H1 (cell line): ENCODE data around the gene MGST2. TPM values are rescaled to one million over a fixed set of nuclear protein-coding genes. Genes with fewer than 3 reads are reported as not detected.
A peak's percentile ranks its signal among the peaks of the same experiment; 100 is the strongest.

Experiments used
- CTCF ChIA-PET: fragments of 300-600 bp; sonication (Branson Sonifier 250); formaldehyde crosslinking; loops from one replicate; lab custom pipeline; 2021; ENCODE audit not compliant: partially characterized antibody; lab: Charles Lee
- POLR2A ChIA-PET: fragments of 300-600 bp; sonication (Branson Sonifier 250); formaldehyde crosslinking; loops from one replicate; lab custom pipeline; 2021; ENCODE audit warnings: inconsistent platforms; ENCODE audit not compliant: partially characterized antibody; lab: Charles Lee
- DNase-seq, 2 experiments: peaks; one replicate each; pipeline versions ENCODE4 v3.0.0 to v3.0.0-alpha.2; 2010 to 2022; ENCODE audit warnings: low spot score in 2 of 2, low read depth in 1 of 2, mixed read lengths in 1 of 2
- FAIRE-seq: peaks from 2 replicates; lab custom pipeline; 2011; peaks lifted over from hg19 to GRCh38; lab: Jason Lieb, UNC
- H2AFZ ChIP-seq: 2 replicates; pipeline ENCODE4 v1.8.1; 2012; ENCODE audit warnings: low read length, inconsistent platforms
- H2AK5ac ChIP-seq: 2 replicates; pipeline ENCODE4 v1.6.1; 2013; ENCODE audit warnings: low read depth, low read length
- H2BK120ac ChIP-seq: replicated peaks from 2 replicates; pipeline ENCODE3; 2013; ENCODE audit warnings: low read depth, low read length, inconsistent platforms
- H2BK12ac ChIP-seq: 2 replicates; pipeline ENCODE4 v1.6.1; 2013; ENCODE audit warnings: low read depth, low read length
- H2BK15ac ChIP-seq: 2 replicates; pipeline ENCODE4 v1.6.1; 2013; ENCODE audit warnings: low read length
- H2BK20ac ChIP-seq: 2 replicates; pipeline ENCODE4 v1.6.1; 2013; ENCODE audit warnings: low read length
- H2BK5ac ChIP-seq: 2 replicates; pipeline ENCODE4 v1.6.1; 2013; ENCODE audit warnings: low read depth, low read length
- H3K14ac ChIP-seq: 2 replicates; pipeline ENCODE4 v1.6.1; 2013; ENCODE audit warnings: inconsistent platforms; ENCODE audit not compliant: insufficient read length
- H3K18ac ChIP-seq: 2 replicates; pipeline ENCODE4 v1.6.1; 2013; ENCODE audit warnings: low read length; ENCODE audit errors: extremely low read depth
- H3K23ac ChIP-seq: 2 replicates; pipeline ENCODE4 v1.6.1; 2013; ENCODE audit warnings: inconsistent platforms; ENCODE audit not compliant: insufficient read length
- H3K23me2 ChIP-seq: 2 replicates; pipeline ENCODE4 v1.6.1; 2013; ENCODE audit warnings: low read depth, low read length
- H3K27ac ChIP-seq: 2 replicates; pipeline ENCODE4 v1.6.1; 2011; ENCODE audit warnings: low read depth, low read length, inconsistent platforms
- H3K27me3 ChIP-seq, 4 experiments: replicated peaks in 1 of 4; 1 replicate in 1 of 4; 2 replicates in 3 of 4; pipeline versions ENCODE4 v1.6.1 to v1.8.1; 2011 to 2013; ENCODE audit warnings: low read length in 3 of 4, mild to moderate bottlenecking in 3 of 4, inconsistent platforms in 2 of 4, mixed read lengths in 2 of 4, moderate library complexity in 1 of 4; ENCODE audit not compliant: control insufficient read depth in 3 of 4, insufficient read depth in 3 of 4; ENCODE audit errors: extremely low read depth in 1 of 4
- H3K36me3 ChIP-seq, 4 experiments: 2 replicates each; pipeline versions ENCODE4 v1.6.1 to v1.8.1; 2011 to 2013; ENCODE audit warnings: mild to moderate bottlenecking in 4 of 4, low read length in 3 of 4, moderate library complexity in 2 of 4, control low read depth in 1 of 4, inconsistent platforms in 1 of 4; ENCODE audit not compliant: insufficient read depth in 4 of 4, control insufficient read depth in 2 of 4
- H3K4ac ChIP-seq: replicated peaks from 2 replicates; pipeline ENCODE3; 2013; ENCODE audit warnings: low read length, low read depth, mixed read lengths, inconsistent platforms; ENCODE audit not compliant: insufficient read length
- H3K4me1 ChIP-seq, 4 experiments: replicated peaks in 1 of 4; 1 replicate in 1 of 4; 2 replicates in 3 of 4; pipeline versions ENCODE4 v1.6.1 to v1.8.1; 2011 to 2013; ENCODE audit warnings: low read length in 3 of 4, inconsistent platforms in 2 of 4, mixed read lengths in 1 of 4; ENCODE audit not compliant: insufficient read depth in 4 of 4, control insufficient read depth in 3 of 4
- H3K4me2 ChIP-seq, 2 experiments: 2 replicates each; pipeline versions ENCODE4 v1.6.1 to v1.8.1; 2011 to 2013; ENCODE audit warnings: low read depth in 2 of 2, low read length in 2 of 2, control low read depth in 1 of 2, inconsistent platforms in 1 of 2, mild to moderate bottlenecking in 1 of 2; ENCODE audit not compliant: insufficient read depth in 1 of 2
- H3K4me3 ChIP-seq, 4 experiments: fragments of 200-600, 300-600 bp in 1 of 4; sonication (generic), shearing (Covaris generic), sonication (Bioruptor Twin) in 1 of 4; 2 replicates each; pipeline versions ENCODE4 v1.5.1 to v1.8.1; 2011 to 2016; ENCODE audit warnings: low read length in 4 of 4, low read depth in 3 of 4, control low read depth in 2 of 4, inconsistent platforms in 2 of 4, mild to moderate bottlenecking in 2 of 4, mixed read lengths in 1 of 4, moderate library complexity in 1 of 4; ENCODE audit not compliant: insufficient read depth in 2 of 4; ENCODE audit errors: extremely low read depth in 1 of 4
- H3K56ac ChIP-seq: replicated peaks from 2 replicates; pipeline ENCODE3; 2013; ENCODE audit warnings: low read depth, mild to moderate bottlenecking, mixed read lengths, low read length, inconsistent platforms; ENCODE audit not compliant: insufficient read length
- H3K79me1 ChIP-seq: 2 replicates; pipeline ENCODE4 v1.6.1; 2013; ENCODE audit warnings: low read depth, low read length, control low read depth
- H3K79me2 ChIP-seq, 2 experiments: 2 replicates each; pipeline versions ENCODE4 v1.6.1 to v1.8.1; 2012 to 2013; ENCODE audit warnings: low read length in 2 of 2, mild to moderate bottlenecking in 2 of 2, inconsistent platforms in 1 of 2; ENCODE audit not compliant: insufficient read depth in 2 of 2, control insufficient read depth in 1 of 2
- H3K9ac ChIP-seq, 4 experiments: replicated peaks in 1 of 4; 1 replicate in 1 of 4; 2 replicates in 3 of 4; pipeline versions ENCODE4 v1.6.1 to v1.8.1; 2011 to 2013; ENCODE audit warnings: low read depth in 3 of 4, low read length in 3 of 4, control low read depth in 2 of 4, mild to moderate bottlenecking in 2 of 4, moderate library complexity in 2 of 4, inconsistent platforms in 1 of 4; ENCODE audit errors: extremely low read depth in 1 of 4
- H3K9me3 ChIP-seq, 2 experiments: 2 replicates each; pipeline versions ENCODE4 v1.6.1 to v1.8.1; 2012 to 2013; ENCODE audit warnings: mild to moderate bottlenecking in 2 of 2, moderate library complexity in 2 of 2, control low read depth in 1 of 2, inconsistent platforms in 1 of 2, low read depth in 1 of 2, low read length in 1 of 2, mixed read lengths in 1 of 2; ENCODE audit not compliant: insufficient read depth in 2 of 2
- H4K20me1 ChIP-seq, 2 experiments: replicated peaks in 1 of 2; 2 replicates each; pipeline versions ENCODE3 to v1.8.1; 2011 to 2013; ENCODE audit warnings: inconsistent platforms in 2 of 2, low read length in 2 of 2, mild to moderate bottlenecking in 1 of 2; ENCODE audit not compliant: insufficient read depth in 2 of 2, control insufficient read depth in 1 of 2
- H4K5ac ChIP-seq: 2 replicates; pipeline ENCODE4 v1.6.1; 2013; ENCODE audit warnings: low read length, low read depth, mixed read lengths, inconsistent platforms; ENCODE audit not compliant: insufficient read length
- H4K8ac ChIP-seq: 2 replicates; pipeline ENCODE4 v1.8.0; 2013; ENCODE audit warnings: mild to moderate bottlenecking, moderate library complexity, low read length, inconsistent platforms; ENCODE audit not compliant: insufficient read depth; ENCODE audit errors: extremely low read depth
- H4K91ac ChIP-seq: replicated peaks from 2 replicates; pipeline ENCODE3; 2013; ENCODE audit warnings: low read length, mixed read lengths, inconsistent platforms; ENCODE audit not compliant: insufficient read length
- CREB1 ChIP-seq: IDR thresholded peaks from 2 replicates; pipeline ENCODE4 v1.6.1; 2012; ENCODE audit warnings: inconsistent platforms
- EP300 ChIP-seq, 2 experiments: IDR thresholded peaks; 1 replicate in 1 of 2; 2 replicates in 1 of 2; pipeline ENCODE4 v1.6.1; 2011 to 2012; ENCODE audit warnings: low read depth in 2 of 2, low read length in 2 of 2, mild to moderate bottlenecking in 2 of 2, borderline replicate concordance in 1 of 2, inconsistent platforms in 1 of 2, moderate library complexity in 1 of 2
- EZH2 ChIP-seq: fragments of 200-600 bp; sonication (generic); IDR thresholded peaks from 2 replicates; pipeline ENCODE4 v1.7.1; 2012; ENCODE audit warnings: low read depth, mild to moderate bottlenecking, moderate library complexity, low read length, inconsistent platforms; ENCODE audit not compliant: severe bottlenecking
- PHF8 ChIP-seq: fragments of 200-600 bp; sonication (generic); conservative IDR thresholded peaks from 2 replicates; pipeline ENCODE4 v1.7.1; 2012; ENCODE audit warnings: low read depth, mild to moderate bottlenecking, inconsistent platforms, low read length, moderate library complexity
- POLR2AphosphoS5 ChIP-seq: IDR thresholded peaks from 2 replicates; pipeline ENCODE4 v1.6.1; 2011; ENCODE audit warnings: low read depth, low read length
- RAD21 ChIP-seq, 2 experiments: IDR thresholded peaks in 1 of 2; conservative IDR thresholded peaks in 1 of 2; 2 replicates each; pipeline ENCODE4 v1.6.1; 2011; ENCODE audit warnings: low read depth in 2 of 2, low read length in 2 of 2, improper control_type of control experiment in 1 of 2, inconsistent platforms in 1 of 2, mild to moderate bottlenecking in 1 of 2, moderate library complexity in 1 of 2
- SRF ChIP-seq: IDR thresholded peaks from 2 replicates; pipeline ENCODE4 v1.6.1; 2011; ENCODE audit warnings: mild to moderate bottlenecking, low read depth, low read length, moderate library complexity
- SUZ12 ChIP-seq: fragments of 200-600 bp; sonication (generic); IDR thresholded peaks from 2 replicates; pipeline ENCODE4 v1.6.1; 2012; ENCODE audit warnings: mild to moderate bottlenecking, inconsistent platforms, low read length, moderate library complexity, mixed read lengths
- TAF7 ChIP-seq: optimal IDR thresholded peaks from 2 replicates; pipeline ENCODE3; 2011; ENCODE audit warnings: low read depth, mild to moderate bottlenecking, inconsistent platforms, low read length, moderate library complexity, borderline replicate concordance
- TCF12 ChIP-seq: IDR thresholded peaks from 2 replicates; pipeline ENCODE4 v1.6.1; 2011; ENCODE audit warnings: low read depth, mild to moderate bottlenecking, low read length
- YY1 ChIP-seq: IDR thresholded peaks from 2 replicates; pipeline ENCODE4 v1.6.1; 2011; ENCODE audit warnings: low read depth, mild to moderate bottlenecking, low read length
- WGBS, 2 experiments: shearing (Covaris generic) in 1 of 2; methylation state at CpG; one replicate each; pipeline versions ENCODE4 v1.1.6 to v1.1.7; 2013 to 2015; ENCODE audit warnings: low lambda C conversion rate in 2 of 2, mixed read lengths in 2 of 2, inconsistent platforms in 1 of 2, low coverage in 1 of 2, missing lambda C conversion rate in 1 of 2; ENCODE audit not compliant: insufficient replicate concordance in 2 of 2, insufficient coverage in 1 of 2, insufficient read length in 1 of 2; ENCODE audit errors: extremely low coverage in 1 of 2, missing lambda C conversion rate in 1 of 2; 5-methylcytosine and 5-hydroxymethylcytosine counted together
- polyA plus RNA-seq, 7 experiments: library from polyadenylated mRNA; depleted of rRNA in 3 of 7; stranded (reverse) in 5 of 7; unstranded in 2 of 7; fragments of >200 nt in 5 of 7; fragments of 200-250 nt in 2 of 7; gene quantifications; 1 replicate in 5 of 7; 2 replicates in 1 of 7; 4 replicates in 1 of 7; pipeline versions ENCODE4 v1.2.1 to v1.2.3, GENCODE V29; 2011 to 2013; ENCODE audit warnings: missing spikeins in 2 of 7, mixed read lengths in 2 of 7
- total RNA-seq: library from RNA; stranded (reverse); fragmentation: NEBNext Ultra II Directional; extraction: Animal tissue kit (Norgen Biotek cat#: 25700); gene quantifications from 2 replicates; pipeline ENCODE4 v1.2.1, GENCODE V29; 2021

Gene MGST2
- total and polyA plus RNA-seq, 2 of the 8 experiments (the other 6 are each of a cell fraction or from before 2014, with no cell fraction given) = 8.0 to 13.6 TPM

- 84% methylated on average over 3 of the region's 3 CpGs; no CpG with 5 or more reads in 1 of the 2 experiments for WGBS, 2 experiments
- H3K4me2 ChIP-seq = no peak overlapping the region
- no peak overlapping the region for H3K27ac ChIP-seq
- H2BK20ac ChIP-seq = no peak overlapping the region
- no peaks in the 10 kb centered on the region for H3K36me3 ChIP-seq
- peaks cover 4 to 11% (median 6%) of the 10 kb centered on the region in 4 experiments; a peak in 6 of 7 replicates for H3K4me1 ChIP-seq
- no peak overlapping the region for H2BK15ac ChIP-seq
- H4K91ac ChIP-seq = no peak overlapping the region
- H3K27me3 ChIP-seq = no peaks in the 10 kb centered on the region; a peak in 1 of 7 replicates
- H3K14ac ChIP-seq = no peak overlapping the region
- DNase-seq (no peak), FAIRE-seq (no peak)
- H2AK5ac ChIP-seq = no peak overlapping the region
- H3K79me1 ChIP-seq = no peaks in the 10 kb centered on the region
- H3K56ac ChIP-seq = no peak overlapping the region
- no peak overlapping the region for H2BK120ac ChIP-seq
- H2AFZ ChIP-seq = no peak overlapping the region
- H4K8ac ChIP-seq = no peak overlapping the region
- no peaks in the 10 kb centered on the region for H3K79me2 ChIP-seq
- POLR2A ChIA-PET = no interaction called here
- H4K5ac ChIP-seq = no peak overlapping the region
- H2BK5ac ChIP-seq = no peak overlapping the region
- H4K20me1 ChIP-seq = no peaks in the 10 kb centered on the region
- H3K4ac ChIP-seq = no peak overlapping the region
- H3K9ac ChIP-seq = no peak overlapping the region
- H3K23ac ChIP-seq = no peak overlapping the region
- CTCF ChIA-PET = interaction anchor here (0.6 to 21.5 kb wide), 13 partner anchors 3 to 677 kb away, joined by 3 to 318 read pairs (median 7); partner anchors contain the start of gene MGST2
- H3K9me3 ChIP-seq = no peaks in the 10 kb centered on the region
- peaks cover 2% of the 10 kb centered on the region; the same call in 1 of the 2 replicates for H3K23me2 ChIP-seq
- no peak overlapping the region for H3K18ac ChIP-seq
- H3K4me3 ChIP-seq = no peak overlapping the region
- H2BK12ac ChIP-seq = no peak overlapping the region
- TF ChIP-seq TAF7 (no peak), CREB1 (no peak), RAD21 (IDR thresholded peaks at IDR 0.05 in 1 of 2, conservative IDR thresholded peaks at IDR 0.05 in 1 of 2; ENCODE audit: low read depth in 2 of 2, low read length in 2 of 2) (peak; percentile 49 to 57), POLR2AphosphoS5 (no peak), YY1 (no peak), EP300 (IDR thresholded peaks at IDR 0.05; ENCODE audit: borderline replicate concordance in 1 of 2, low read depth in 2 of 2, low read length in 2 of 2) (no peak), PHF8 (no peak), SUZ12 (no peak), EZH2 (no peak), SRF (no peak), TCF12 (no peak)
These were observed 10.5 kb upstream of the MGST2 start for GRCh38 chr4:139655116-139655515.
